NK-92 (cell line): ENCODE results near the gene B4GALT1.
"Not testable (repeated sequence)": the region's sequence is repeated elsewhere in the genome, so short reads cannot be mapped to it uniquely, and the experiment has no call there.

Source experiments
- DNase-seq: peaks from one replicate; lab custom pipeline; 2025; ENCODE audit not compliant: unreplicated experiment; lab: John Stamatoyannopoulos, UW

B4GALT1 gene

DNA sequence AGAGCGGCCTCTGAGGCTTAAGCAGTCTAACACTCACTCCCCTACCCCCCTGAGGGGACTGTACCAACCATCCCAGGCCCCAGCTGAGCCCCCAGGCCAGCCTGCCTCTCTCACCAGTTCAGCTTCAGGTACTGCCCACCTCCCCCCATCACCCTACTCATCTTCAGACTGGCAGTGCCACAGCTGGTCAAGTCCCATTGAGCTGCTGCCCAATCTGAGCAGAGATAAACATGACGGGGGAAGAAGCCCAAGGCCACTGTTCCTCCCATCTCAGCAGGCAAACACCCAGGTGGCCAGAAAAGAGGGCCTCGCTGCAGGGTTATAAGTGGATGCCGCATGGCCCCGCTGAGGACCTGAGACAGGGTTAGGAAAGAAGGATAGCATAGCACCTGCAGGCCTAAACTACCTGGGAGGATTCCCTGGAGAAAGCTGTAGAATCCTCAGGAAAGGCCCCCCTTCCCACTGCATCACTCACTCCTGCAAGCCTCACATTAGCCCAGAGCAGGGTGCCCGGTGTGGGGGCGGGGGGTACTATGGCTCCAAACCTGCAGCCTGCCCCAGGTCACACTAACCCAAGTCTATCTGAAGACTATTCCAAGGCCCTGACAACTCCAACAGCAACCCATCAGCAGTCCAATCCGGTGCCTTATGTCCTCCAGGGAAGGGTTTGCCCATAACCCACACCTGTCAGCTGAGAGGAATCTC lies 3.6 kb downstream of the B4GALT1 start:
- no peak for DNase-seq

DNA sequence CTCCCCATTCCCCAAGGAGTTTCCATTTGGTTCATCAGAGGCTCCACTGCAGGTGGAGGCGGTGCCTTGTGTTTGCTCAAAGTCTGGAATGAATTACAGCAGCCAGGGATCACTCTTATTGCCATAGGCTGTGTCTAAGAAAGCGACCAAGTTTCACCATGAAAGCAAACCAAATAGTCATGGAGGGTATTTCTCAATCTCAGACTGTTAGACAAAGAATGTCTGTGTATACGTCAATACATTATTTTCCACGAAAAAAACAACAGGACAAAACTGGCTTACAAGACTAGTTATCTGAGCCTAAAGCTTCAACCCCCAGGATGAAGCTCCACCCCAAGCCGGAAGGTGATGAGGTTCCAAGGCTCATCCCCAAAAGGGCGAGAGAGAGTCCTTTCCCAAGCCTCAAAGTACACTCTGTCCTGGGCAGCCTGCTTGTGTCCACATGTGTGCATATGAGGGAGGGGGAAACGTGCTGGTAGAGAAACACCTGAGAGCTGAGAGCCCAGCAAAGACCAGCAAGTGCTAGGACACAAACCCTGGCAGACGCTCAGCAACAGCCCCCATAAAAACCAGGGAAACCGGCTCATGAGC lies 4.3 kb downstream of the B4GALT1 start:
- no peak for DNase-seq

DNA sequence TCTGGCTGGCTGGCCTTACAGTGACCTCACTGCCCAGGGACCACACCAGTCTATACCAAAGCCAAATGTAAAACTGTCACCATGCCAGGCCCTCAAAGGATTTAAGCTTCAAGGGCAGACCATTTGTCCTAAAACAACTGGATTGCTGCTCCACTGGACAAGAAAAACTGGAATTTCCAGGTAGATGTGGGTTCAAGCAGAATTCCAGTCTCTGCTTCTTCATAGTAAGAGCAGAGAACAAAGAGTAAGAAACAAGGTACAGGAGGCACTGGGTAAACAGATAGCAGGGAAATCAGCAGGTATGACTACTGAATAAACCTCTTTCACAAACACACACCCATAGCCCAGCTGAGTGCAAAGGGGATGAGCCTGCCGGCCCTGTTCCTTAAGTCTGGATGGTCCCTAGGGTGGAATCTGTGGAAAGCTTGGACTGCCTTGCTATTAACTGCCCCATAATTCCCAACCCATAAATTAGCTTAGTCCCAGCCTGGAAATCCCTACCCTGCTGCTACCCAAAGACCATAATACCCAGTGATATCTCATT lies 5.5 kb downstream of the B4GALT1 start:
- no peak for DNase-seq

DNA sequence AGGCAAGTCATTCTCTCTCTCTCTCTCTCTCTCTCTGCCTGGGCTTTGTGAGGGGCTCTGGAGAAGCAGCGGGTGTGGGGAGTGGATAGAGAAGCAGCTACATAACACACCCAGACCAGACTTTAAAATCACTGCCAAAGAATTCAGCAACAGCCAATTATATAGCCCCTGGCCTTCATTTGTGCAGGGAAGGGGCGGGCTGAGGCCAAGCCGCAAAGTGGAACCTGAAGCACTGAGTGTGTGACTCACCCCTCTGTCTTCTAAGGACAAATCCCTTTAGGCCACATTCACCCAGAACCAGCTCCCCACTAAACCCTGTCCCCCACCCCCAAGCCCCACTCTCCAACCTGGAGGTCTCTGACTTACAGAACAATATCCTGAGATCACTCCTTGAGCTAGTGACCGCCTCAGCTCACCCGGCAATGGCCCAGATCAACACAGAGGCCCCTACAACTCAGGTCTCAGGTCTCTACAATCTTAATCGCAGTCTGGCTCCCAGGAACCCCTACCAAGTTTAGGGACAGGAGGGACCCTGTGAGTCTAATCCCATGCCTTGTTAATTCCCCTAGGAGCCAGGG lies 6.0 kb downstream of the B4GALT1 start:
- DNase-seq, result no peak

DNA sequence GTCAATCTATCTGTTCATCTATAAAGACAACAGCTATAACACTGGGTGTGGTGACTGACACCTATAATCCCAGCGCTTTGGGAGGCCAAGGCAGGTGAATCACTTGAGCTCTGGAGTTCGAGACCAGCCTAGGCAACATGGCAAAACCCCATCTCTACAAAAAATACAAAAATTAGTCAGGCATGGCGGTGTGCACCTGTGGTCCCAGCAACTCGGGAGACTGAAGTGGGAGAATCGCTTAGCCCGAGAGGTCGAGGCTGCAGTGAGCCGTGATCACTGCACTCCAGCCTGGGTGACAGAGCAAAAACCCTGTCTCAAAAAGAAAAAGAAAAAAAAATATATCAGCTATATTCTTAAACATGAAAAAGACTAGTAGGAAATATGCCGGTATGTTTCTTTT lies 6.7 kb downstream of the B4GALT1 start:
- DNase-seq, result not testable (repeated sequence)

DNA sequence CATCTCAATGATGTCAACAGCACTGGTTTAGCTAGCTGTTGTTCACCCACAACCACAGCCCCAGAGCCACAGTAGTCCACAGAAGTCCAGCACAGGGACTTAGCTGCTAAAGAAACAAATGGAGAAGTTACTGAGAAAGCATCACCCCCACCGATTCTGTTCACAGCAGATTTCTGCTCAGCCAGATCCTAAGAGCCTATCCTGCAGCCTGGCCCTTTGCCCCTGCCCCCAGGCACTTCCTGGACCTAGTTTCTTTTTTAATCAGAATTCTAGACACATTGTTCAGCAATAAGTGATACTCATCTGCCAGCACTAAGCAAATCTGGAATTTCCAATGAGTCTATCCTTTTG lies 7.4 kb downstream of the B4GALT1 start:
- no peak for DNase-seq

DNA sequence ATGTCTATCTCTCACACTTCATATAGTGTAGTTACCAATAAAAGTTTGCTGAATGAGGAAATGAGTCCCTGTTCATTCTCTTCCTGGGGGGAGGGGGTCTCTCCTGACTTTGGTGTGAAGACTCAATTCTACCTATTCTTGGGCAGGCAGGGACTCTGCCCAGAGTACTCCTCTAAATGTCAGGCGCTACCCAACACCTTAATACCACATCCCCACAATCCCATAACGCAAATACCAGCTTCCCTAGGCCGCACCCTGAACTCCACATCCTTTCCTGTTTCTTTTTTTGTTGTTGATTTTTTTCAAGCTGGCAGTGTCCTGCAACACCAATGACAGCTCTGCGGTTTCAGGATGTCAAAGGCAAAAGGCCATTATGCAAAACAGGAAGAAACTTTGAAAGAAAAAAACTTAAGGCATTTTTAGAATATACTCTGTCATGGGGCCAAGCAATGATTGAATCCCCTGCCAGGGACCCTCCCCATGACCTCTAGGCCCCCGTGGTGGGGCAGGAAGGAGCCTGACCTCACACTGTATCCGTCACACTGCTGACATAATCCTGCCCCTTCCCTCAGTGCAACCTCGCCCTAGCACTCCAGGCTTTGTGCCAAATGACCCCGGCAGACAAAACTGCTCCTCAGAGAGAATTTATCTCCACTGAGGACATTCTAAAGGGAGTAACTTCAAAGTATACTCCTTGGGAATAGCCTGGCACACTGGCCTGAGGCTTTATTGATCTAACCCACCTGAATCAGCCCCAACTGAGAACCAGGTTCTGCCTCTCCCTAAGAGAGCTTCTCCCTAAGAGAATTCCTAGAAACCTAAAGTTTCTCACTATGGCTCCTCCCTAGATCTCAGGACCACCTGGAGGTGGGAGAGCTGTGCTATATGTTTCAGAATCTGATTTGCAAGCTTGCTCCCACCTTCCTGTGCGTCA lies 8.0 kb downstream of the B4GALT1 start:
- DNase-seq, result no peak

DNA sequence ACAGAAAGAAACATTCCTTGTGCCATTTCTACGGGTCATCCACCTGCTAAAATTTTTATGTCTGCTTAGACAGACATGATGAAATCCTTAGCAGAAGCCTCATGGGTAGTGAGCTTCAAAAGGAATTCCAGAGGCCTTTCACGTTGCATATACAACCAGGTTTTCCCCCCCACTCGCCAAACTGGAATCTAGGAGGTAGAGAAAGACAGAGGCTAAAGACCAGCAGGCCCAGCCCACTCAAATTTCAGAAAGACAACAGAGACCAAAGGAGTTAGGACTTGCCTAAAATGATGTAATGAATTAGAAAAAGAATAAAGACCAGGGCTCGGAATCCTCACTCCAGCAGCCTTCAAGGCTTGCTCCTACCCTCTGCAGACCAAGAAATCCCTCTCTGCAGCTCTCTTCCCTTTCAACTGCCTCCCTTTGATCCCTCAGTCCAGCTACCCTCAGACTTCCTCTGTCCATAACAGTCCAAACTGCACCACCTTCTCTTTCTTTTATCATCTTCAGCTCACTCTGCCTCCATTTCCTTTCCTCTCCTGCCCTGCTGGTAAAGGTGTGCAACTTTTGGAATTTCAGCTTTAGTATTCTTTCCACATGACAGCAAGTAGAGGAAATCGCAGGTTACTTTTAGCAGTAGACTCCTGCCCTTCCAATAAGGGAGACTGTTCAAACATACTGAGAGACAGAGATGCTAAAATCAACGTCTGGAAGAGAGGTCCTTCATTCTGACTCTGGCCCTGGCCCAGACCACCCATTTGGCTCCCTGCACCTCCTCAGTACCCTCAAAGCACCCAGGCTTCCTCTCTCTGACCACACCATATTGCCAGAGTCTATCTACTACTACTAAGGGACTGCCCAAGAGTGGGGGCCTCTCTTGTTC lies 8.9 kb downstream of the B4GALT1 start:
- DNase-seq, result no peak

DNA sequence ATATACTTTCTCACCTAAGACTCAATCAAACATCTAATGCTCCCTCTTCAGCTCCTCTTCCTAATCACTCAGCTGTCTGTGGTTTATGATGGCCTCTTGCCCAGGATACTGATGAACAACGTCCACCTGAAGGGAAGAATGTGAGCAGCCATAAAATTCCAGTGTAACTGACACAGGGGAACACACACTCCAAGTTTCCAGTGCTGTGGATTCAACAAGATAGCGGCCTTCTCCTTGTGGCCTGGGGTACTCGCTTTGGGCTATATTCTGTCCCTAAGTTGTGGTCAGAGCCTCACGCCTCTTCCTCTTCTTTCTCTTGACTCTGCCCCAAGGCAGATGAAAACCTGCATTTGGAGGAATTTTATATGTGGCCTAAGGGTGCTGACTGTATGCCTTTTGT lies 11.7 kb downstream of the B4GALT1 start:
- DNase-seq, result no peak

DNA sequence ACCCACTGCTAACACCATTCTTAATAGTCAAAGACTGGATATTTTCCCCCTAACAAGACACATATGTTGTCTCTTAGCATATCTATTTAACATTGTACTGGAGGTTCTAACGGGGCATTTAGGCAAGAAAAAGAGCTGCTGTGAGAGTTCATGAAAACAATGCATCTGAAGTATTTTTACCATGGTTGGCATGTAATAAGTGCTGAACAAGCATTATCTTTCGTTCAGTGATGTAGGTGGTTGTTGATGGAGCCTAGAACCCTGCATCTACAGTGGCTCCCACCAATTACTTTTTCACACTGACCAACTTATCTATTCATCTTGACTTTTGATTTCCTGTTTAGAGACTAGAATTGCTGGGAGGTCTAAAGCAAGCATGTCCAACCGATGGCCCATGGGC lies 12.8 kb downstream of the B4GALT1 start:
- DNase-seq, result no peak

DNA sequence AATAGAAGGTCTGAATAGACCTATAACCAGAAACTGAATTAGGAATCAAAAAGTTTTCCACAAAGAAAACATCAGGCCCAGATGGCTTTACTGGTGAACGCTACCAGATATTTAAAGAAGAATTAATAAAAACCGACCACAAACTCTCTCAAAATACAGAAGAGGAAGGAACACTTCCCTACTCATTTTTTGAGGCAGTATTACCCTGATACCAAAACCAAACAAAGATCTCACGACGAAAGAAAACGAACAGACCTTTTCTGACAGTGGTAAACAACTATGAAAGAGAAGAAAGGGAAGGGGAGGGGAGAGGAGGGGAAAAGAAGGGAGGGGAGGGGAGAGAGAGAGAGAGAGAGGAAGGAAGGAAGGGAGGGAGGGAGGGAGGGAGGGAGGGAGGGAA lies 13.5 kb downstream of the B4GALT1 start:
- no peak for DNase-seq

DNA sequence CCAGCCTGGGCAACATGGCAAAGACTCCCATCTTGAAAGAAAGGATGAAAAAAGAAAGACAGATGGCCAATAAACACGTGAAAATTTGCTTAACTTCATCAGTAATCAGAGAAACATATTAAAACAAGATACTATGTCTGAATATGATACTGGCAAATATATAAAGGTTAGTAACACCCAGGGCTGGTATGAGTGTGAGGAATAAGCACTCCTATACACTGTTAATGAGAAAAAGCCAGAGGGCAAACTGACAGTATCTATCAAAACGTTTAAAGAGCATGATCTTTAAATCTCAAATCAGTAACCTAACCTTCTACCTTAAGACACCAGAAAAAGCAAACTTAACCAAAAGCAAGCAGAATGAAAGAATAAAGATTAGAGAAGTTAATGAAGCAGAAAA lies 14.1 kb downstream of the B4GALT1 start:
- no peak for DNase-seq

DNA sequence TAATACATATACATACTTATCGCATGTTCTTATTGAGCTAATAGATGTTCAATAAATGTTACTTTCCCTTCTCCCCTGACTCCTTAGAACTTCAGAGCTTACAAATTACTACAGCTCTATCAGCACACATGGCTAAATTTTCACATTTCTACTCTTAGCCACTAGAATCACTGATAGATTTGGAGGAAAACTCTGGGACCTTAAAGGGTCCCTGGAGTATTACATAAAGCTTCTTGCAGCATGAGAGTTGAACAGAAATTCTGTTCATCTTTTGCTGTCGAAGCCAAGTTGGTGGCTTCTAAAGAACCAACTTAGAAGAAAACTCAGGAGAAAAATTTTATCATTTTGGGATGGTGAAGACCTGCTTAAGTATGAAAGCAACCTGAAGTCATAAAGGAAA lies 15.5 kb downstream of the B4GALT1 start:
- no peak for DNase-seq

DNA sequence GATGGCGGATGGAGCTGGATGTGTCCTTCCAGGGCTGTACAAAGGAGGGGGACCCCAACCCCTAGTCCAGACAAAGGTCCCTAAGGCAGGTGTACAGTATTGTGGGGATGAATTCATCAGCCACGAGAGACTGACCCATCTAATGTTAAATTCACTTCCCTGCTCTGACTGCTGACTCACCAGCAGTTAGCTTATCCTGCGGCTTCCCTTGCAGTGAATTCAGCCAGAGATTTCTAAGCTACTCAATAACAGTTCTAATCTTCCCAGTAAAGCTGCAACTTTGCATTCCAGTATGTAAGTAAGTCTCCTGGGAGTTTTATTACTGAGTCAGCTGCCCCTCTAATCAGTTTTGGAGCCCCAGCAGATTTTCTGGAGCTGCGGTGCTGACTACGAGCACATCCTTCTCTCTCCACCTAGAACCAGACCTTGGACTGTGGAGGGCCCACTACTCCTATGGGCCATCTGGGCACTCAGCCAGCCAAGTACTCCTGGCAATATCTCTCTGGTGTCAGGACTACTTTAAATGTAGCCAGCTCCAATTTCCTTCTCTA lies 16.1 kb downstream of the B4GALT1 start:
- no peak for DNase-seq

DNA sequence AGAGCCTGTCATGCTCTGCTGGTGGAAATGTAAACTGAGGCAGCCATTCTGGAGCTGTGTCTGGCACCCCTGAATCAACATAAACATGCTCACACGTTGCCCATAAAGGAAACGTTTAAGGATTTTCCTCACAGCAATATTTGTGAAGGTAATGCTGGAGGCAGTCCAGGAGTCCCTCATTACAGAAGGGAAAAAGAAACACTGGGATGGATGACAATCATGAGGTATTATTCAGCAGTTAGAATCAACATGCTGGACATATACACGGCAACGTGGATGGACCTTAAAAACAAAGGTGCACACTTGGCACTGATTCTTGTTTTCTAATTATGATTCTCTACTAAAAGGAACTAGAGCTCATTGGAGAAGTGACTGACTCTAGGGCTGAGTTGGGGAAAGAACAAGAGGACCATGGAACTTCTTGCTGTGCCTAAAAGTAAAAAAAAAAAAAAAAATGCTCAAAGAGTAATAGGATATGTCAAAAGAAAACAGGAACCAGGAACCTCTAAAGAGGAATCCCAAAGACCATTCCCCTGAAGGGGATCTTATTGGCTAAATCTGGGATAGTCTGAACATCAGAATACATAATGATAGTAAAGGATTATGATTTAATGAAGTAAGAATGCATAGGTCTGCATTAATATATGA lies 18.6 kb downstream of the B4GALT1 start:
- DNase-seq, result no peak

DNA sequence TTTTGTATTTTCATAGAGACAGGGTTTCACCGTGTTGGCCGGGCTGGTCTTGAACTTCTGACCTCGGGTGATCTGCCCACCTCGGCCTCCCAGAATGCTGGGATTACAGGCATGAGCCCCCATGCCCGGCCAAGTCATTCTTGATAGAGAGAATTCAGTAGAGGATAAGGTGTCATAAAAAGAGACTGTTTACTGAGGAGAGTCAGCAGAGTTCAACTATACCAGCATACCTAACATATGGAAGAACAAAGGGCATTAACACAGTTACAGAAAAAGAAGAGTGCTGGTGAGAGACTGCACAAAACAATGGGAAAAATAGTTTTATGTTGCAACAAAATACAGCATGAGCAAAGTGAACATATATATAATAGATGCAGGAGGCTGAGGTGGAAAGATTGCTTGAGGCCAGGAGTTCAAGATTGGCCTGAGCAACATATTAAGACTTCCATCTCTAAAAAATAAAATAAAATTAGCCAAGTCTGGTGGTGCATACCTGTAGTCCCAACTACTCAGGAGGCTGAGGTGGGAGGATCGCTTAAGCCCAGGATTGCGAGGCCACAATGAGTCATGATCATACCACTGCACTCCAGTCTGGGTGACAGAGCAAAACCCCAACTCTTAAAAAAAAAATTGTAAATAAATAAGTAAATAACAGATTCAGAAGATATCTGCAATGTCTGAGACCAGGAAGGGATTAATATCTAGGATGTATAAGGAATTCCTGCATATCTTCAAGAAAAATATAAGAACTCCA lies 19.5 kb downstream of the B4GALT1 start:
- no peak for DNase-seq

DNA sequence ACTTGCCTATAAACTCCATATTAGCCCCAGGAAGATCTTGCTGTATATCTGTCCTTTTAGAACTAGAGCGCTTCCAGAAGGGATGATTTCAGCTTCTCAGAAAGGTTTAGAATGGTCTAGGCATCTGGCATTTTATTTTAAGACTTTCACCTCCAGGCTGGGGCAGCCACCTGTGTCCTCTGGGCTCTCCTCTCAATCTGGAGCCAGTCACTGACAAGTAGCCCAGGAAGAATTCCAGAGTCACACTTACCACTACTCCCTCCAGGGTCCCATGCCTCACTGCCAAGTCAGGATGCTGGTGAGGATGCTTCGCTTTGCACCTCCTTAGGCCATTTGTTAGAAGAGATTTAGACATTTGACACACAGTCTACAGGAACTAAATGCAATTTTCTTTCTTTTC lies 20.8 kb downstream of the B4GALT1 start:
- DNase-seq, result no peak

DNA sequence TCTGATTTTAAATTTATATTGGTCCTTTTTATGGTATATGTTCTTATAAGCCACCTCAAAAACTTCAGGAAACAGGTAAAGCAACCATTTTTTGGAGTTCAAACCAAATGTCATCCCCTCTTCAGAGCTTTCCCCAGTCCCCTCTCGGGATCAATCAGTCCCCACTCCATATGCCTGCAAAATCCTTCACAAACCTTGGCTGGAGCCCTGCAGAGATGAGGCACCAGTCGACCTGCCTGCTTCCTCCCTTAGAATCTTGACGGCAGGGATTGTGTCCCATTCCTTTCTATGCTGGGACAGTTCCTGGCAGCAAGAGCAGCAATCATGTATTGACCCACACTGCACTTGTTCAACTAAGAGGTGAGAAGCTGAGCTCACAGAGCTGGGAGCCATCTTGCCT lies 22.6 kb downstream of the B4GALT1 start:
- no peak for DNase-seq

DNA sequence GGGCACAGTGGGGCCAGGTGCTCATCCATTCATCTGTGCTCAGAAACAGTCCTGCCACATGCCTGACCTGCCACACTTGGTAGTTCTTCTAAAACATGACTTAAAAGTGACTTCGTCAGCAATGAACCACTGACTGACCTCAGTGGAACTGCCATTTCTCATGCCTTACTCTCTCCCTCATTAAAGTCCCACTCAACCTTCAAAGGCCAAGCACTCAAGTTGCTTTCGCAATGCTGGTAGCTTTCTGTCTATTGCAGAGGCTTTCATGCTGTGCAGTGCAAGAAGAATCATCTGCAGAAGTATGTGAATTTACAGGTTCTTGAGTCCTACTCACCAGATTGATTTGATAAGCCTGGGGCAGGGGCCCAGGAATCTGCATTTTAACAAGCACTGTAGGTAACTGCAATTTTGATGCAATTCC lies 23.9 kb downstream of the B4GALT1 start:
- no peak for DNase-seq
